Ovary (tissue), 10 donors: ENCODE measurements around the gene EVX2. TPM values are rescaled to one million over a fixed set of nuclear protein-coding genes. Genes with fewer than 3 reads are reported as not detected.

Experiments
- DNase-seq, 5 donors: peaks; one replicate each; pipeline ENCODE4 v3.0.0-alpha.2; 2019 to 2020
- H3K27ac ChIP-seq, 2 donors: fragments of 200-600 bp; one replicate each; pipeline versions ENCODE4 v1.5.1 to v1.8.0; 2019 to 2022
- H3K27me3 ChIP-seq: fragments of 200-600 bp; one replicate; pipeline ENCODE4 v1.8.0; 2022
- H3K36me3 ChIP-seq: fragments of 200-600 bp; sonication (generic); one replicate; pipeline ENCODE4 v1.5.1; 2019
- H3K4me1 ChIP-seq: one replicate; pipeline ENCODE4 v1.8.1; 2013; ENCODE audit warnings: mild to moderate bottlenecking, moderate library complexity; ENCODE audit not compliant: insufficient read depth
- H3K4me3 ChIP-seq: fragments of 200-600 bp; sonication (generic); one replicate; pipeline ENCODE4 v1.5.1; 2017
- H3K9me3 ChIP-seq, 2 donors: fragments of 200-600 bp in 1 of 2; sonication (generic) in 1 of 2; one replicate each; pipeline versions ENCODE4 v1.5.1 to v1.8.1; 2013 to 2019; ENCODE audit warnings: mild to moderate bottlenecking in 1 of 2, moderate library complexity in 1 of 2
- EP300 ChIP-seq: sonication (generic); formaldehyde crosslinking; IDR thresholded peaks from one replicate; pipeline ENCODE4 v1.6.1; 2017; ENCODE audit warnings: antibody characterized with exemption
- POLR2A ChIP-seq: fragments of 450-650 bp; IDR thresholded peaks from one replicate; pipeline ENCODE4 v1.6.1; 2017; ENCODE audit warnings: antibody characterized with exemption, mild to moderate bottlenecking, moderate library complexity
- WGBS, 3 donors: extraction: QIAGEN DNeasy Blood & Tissue Kit in 1 of 3; methylation state at CpG; one replicate each; pipeline versions ENCODE4 v1.1.5 to v1.1.7; 2013 to 2017; 5-methylcytosine and 5-hydroxymethylcytosine counted together
- intact Hi-C, 4 donors: fragments of 100-400 bp; cut with DNase I; formaldehyde crosslinking; loops; one replicate each; pipeline versions ENCODE4 v1.11.0 to v1.15.1; 2022 to 2023
- long read RNA-seq, 3 donors: library from polyadenylated mRNA in 2 of 3; unstranded in 2 of 3; transcript quantifications; one replicate each; pipeline ENCODE4 v2.0.0 and lab custom pipeline, GENCODE V29; 2021 to 2026
- polyA plus RNA-seq, 2 donors: library from polyadenylated mRNA; stranded (reverse); fragments of 200-250 nt in 1 of 2; fragments of 350-450 nt in 1 of 2; fragmentation: Illumina TruSeq in 1 of 2; extraction: RNeasy Lipid Tissue Mini Kit (QIAGEN cat#74804) in 1 of 2; gene quantifications; one replicate each; pipeline ENCODE4 v1.2.3, GENCODE V29; 2013 to 2014
- total RNA-seq, 7 donors: library from RNA; depleted of rRNA in 2 of 7; stranded (reverse); fragments of >200 nt in 2 of 7; fragmentation: NEBNext Ultra II Directional in 3 of 7; extraction: Animal tissue kit (Norgen Biotek cat#: 25700) in 3 of 7; gene quantifications; one replicate each; pipeline versions ENCODE4 v1.1.0 to v1.2.4, GENCODE V29; 2016 to 2023
- TF ChIP-seq, protein P1 (sequence below), 3 donors: fragments of 450-650 bp in 2 of 3; fragments of 200-600 bp in 1 of 3; IDR thresholded peaks; one replicate each; pipeline versions ENCODE4 v1.5.1 to v1.8.0; 2016 to 2022; ENCODE audit warnings: antibody characterized with exemption in 3 of 3, mild to moderate bottlenecking in 1 of 3
- donor health status: DM: no; HTN: no; CAD: no; lungs with moderate emphysema.
- donor health status: DM: no; HTN: no; CAD: no.
- donor health status: Bipolar disorder and iron deficiency.
- donor health status: DM: yes; HTN: yes; CAD: no.
- donor health status: DM: no; HTN: no; CAD: no.
- donor health status: DM: yes; HTN: yes; CAD: no.

The EVX2 gene
- total RNA-seq (not detected), polyA plus RNA-seq (not detected)
- long read RNA-seq, donor 1 = 0 reads
- long read RNA-seq, donor 2 = 0 reads
- long read RNA-seq, donor 3 = 0 reads

DNA sequence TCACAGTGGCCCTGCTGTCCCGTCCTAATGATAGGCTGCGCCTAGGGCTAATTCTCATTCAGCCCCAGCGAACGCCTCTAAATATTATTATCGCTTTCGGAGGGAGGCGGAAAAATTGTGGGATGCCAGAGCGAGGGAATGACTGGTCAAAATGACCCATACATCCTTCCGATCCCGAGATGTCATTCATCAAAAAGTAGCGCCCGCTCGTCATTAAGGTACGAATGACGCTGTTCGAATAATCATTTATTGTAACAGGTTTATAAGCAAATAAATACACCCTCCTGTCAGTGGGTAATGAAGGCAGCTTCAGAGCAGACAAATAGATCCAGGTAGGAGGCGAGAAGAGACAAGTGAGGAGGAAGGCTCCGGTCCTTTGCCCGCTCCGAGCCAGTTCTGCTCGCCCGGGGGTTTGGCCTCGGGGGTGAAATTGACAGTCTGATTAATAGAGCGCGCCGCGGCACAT is at the start of gene EVX2:
EVX2 (minus strand) TSS at position 167 of the 466 bp plus-strand sequence. CDS start 186 bp downstream, outside the sequence.
- H3K9me3 ChIP-seq = peaks cover 0 to 4% of the 10 kb centered on the region in 2 donors
- WGBS, 3 donors = 16 to 19% (median 18%) methylated on average over 27 of the region's 27 CpGs
- H3K27ac ChIP-seq = no peak within 1 kb of the TSS
- intact Hi-C loops = loop anchor here in 1 of 4 donors (10.0 kb wide), 1 partner anchor 399 kb away; no protein-coding TSS in a partner anchor
- no peak within 1 kb of the TSS for H3K4me3 ChIP-seq
- peaks cover 6% of the 10 kb centered on the region for H3K4me1 ChIP-seq
- peaks cover 11% of the 10 kb centered on the region for H3K27me3 ChIP-seq
- DNase-seq = no peak
- TF ChIP-seq POLR2A (no peak), EP300 (no peak)
- TF ChIP-seq, protein P1, sequence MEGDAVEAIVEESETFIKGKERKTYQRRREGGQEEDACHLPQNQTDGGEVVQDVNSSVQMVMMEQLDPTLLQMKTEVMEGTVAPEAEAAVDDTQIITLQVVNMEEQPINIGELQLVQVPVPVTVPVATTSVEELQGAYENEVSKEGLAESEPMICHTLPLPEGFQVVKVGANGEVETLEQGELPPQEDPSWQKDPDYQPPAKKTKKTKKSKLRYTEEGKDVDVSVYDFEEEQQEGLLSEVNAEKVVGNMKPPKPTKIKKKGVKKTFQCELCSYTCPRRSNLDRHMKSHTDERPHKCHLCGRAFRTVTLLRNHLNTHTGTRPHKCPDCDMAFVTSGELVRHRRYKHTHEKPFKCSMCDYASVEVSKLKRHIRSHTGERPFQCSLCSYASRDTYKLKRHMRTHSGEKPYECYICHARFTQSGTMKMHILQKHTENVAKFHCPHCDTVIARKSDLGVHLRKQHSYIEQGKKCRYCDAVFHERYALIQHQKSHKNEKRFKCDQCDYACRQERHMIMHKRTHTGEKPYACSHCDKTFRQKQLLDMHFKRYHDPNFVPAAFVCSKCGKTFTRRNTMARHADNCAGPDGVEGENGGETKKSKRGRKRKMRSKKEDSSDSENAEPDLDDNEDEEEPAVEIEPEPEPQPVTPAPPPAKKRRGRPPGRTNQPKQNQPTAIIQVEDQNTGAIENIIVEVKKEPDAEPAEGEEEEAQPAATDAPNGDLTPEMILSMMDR (IDR thresholded peaks at IDR 0.05) = no peak
- H3K36me3 ChIP-seq = no peaks in the 10 kb centered on the region

DNA sequence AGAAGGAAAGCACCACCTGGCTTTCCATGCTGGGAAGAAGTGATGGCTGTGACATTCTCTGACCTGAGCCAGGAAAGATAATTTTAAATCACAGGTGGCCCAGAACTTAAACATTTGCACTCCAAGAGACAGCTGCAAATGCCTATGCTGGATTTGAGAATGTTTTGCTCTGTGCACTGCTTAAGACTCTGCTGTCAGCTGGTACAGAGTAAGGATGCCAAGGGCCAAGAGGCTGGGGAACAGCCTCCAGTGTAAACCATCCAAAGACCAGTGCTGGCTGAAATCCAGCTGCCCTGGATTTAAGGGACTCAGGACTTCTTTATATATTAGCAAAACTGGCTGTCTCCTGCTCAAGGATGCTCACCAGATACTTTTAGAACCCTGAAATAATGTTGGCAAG is 49.6 kb upstream of the EVX2 start:
- Histone ChIP-seq H3K4me1 (peaks cover 16% of the 10 kb centered on the region), H3K27ac (peak overlapping the region; percentile 6 to 99), H3K9me3 (no peaks in the 10 kb centered on the region), H3K27me3 (no peaks in the 10 kb centered on the region), H3K36me3 (no peaks in the 10 kb centered on the region), H3K4me3 (no peak overlapping the region)
- peak in 2 of 5 donors; percentile 45 to 61 for DNase-seq
- intact Hi-C loops = loop anchor here in 1 of 4 donors (10.0 kb wide), 1 partner anchor 1131 kb away; the partner anchor contains the start of gene NFE2L2
- TF ChIP-seq, protein P1 (IDR thresholded peaks at IDR 0.05) = no peak
- TF ChIP-seq POLR2A (no peak), EP300 (no peak)

DNA sequence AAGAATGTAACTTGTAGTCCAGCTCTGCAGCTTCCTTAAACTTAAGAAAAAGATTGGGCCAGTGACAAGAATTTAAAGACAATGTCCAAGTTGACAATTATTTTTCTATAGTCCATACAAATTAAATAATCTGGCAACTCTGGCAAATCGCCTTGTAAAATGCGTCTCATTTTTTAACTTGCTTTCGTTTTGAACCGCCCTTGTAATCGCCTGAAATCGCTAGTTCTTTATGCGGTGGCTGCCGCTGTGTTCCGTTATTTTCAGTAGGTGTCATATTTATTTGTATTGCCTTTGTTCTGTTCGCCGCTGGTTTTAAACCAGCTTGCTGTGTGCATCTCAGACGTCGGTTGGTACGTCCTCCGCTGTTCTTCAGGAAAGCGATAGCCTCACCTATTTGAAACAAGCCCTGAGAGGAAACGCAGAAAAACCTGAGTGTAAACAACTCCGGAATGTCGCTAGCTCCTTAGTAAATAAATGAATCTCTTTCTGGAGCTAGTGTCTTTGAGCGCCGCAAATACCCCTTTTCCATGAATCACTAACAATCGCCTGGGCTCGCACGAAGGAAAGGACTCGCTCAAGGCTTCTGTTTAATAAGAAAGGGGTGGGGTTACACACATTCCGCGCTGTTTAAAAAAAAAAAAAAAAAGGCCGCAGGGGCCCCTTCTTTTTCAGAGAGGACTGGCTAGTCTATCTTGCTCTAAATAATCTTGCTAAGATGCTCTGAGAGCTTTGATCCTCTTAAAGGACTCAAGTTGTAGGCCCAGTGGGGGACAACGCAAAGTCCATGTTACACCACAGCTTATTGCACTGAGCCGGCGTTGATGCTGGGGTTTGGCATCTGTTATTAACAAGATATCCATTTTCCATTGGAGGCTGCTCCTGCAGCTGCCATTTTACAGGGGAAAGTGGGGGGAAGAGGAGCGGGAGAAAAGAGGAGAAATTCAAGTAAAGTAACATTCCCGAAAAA is 48.7 kb upstream of the EVX2 start:
- DNase-seq = peak in 1 of 5 donors; percentile 28
- H3K4me3 ChIP-seq = peak overlapping the region; percentile 55
- no peaks in the 10 kb centered on the region for H3K9me3 ChIP-seq
- intact Hi-C loops = loop anchor here in 1 of 4 donors (10.0 kb wide), 1 partner anchor 1132 kb away; the partner anchor contains the start of gene NFE2L2
- H3K27ac ChIP-seq = peak overlapping the region; percentile 10 to 99
- 5 to 18% (median 11%) methylated on average over 33 of the region's 33 CpGs for WGBS, 3 donors
- peaks cover 17% of the 10 kb centered on the region for H3K4me1 ChIP-seq
- H3K36me3 ChIP-seq = no peaks in the 10 kb centered on the region
- H3K27me3 ChIP-seq = no peaks in the 10 kb centered on the region
- TF ChIP-seq POLR2A = no peak
- TF ChIP-seq, protein P1 (IDR thresholded peaks at IDR 0.05) = no peak
- TF ChIP-seq EP300 = no peak

DNA sequence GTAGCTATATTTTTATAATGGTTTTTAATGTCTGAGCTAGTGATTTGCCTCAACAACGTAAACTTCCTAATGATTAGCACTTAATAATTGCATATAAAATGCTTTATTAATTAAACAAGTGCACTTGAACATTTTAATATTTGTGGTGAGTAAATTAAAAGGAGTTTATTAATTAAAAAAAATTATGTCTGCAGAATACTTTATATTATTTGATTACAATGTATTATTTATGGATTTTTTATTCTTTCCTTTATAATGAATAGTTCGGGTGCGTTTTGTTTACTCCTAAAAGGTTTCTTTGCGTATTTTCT is 48.0 kb upstream of the EVX2 start:
- Histone ChIP-seq H3K27ac (peak overlapping the region; percentile 10 to 99), H3K4me1 (peaks cover 17% of the 10 kb centered on the region), H3K9me3 (no peaks in the 10 kb centered on the region), H3K4me3 (peak overlapping the region; percentile 55), H3K36me3 (no peaks in the 10 kb centered on the region), H3K27me3 (no peaks in the 10 kb centered on the region)
- intact Hi-C loops = loop anchor here in 1 of 4 donors (2.0 to 10.0 kb wide), 2 partner anchors 505 to 1133 kb away; partner anchors contain the start of gene NFE2L2
- TF ChIP-seq POLR2A = no peak
- TF ChIP-seq EP300 = no peak
- TF ChIP-seq, protein P1 (IDR thresholded peaks at IDR 0.05) = no peak
- WGBS, 3 donors = 9 to 22% (median 16%) methylated on average over 4 of the region's 4 CpGs
- no peak for DNase-seq
